Keratinocyte (primary cell): ENCODE measurements around the gene KIF21B. TPM values are rescaled to one million over a fixed set of nuclear protein-coding genes. Genes with fewer than 3 reads are reported as not detected.

Experiments used
- DNase-seq: peaks from one replicate; pipeline ENCODE4 v3.0.0-alpha.2; 2011; ENCODE audit warnings: low read depth, missing footprints, low spot score
- FAIRE-seq: peaks from 2 replicates; lab custom pipeline; 2011; peaks lifted over from hg19 to GRCh38; lab: Jason Lieb, UNC
- H2AFZ ChIP-seq: 2 replicates; pipeline ENCODE4 v1.6.0; 2012; ENCODE audit warnings: low read length, control low read depth, inconsistent platforms; ENCODE audit not compliant: control insufficient read depth
- H3K27ac ChIP-seq: 2 replicates; pipeline ENCODE4 v1.5.1; 2011; ENCODE audit warnings: low read length; ENCODE audit not compliant: control insufficient read depth, insufficient read depth
- H3K27me3 ChIP-seq: 3 replicates; pipeline ENCODE4 v1.6.0; 2011; ENCODE audit warnings: low read length; ENCODE audit not compliant: control insufficient read depth, insufficient read depth; ENCODE audit errors: extremely low read depth
- H3K36me3 ChIP-seq, 2 experiments: 2 replicates in 1 of 2; 3 replicates in 1 of 2; pipeline ENCODE4 v1.5.1; 2011; ENCODE audit warnings: low read length in 2 of 2, mild to moderate bottlenecking in 1 of 2; ENCODE audit not compliant: control insufficient read depth in 2 of 2, insufficient read depth in 2 of 2; ENCODE audit errors: extremely low read depth in 1 of 2
- H3K4me1 ChIP-seq: 3 replicates; pipeline ENCODE4 v1.5.1; 2011; ENCODE audit warnings: low read length; ENCODE audit not compliant: control insufficient read depth, insufficient read depth; ENCODE audit errors: extremely low read depth
- H3K4me2 ChIP-seq: 3 replicates; pipeline ENCODE4 v1.6.0; 2011; ENCODE audit warnings: low read depth, low read length; ENCODE audit not compliant: control insufficient read depth, insufficient read depth; ENCODE audit errors: extremely low read depth
- H3K4me3 ChIP-seq, 3 experiments: fragments of 200-600 bp in 1 of 3; sonication (generic) in 1 of 3; 2 replicates in 2 of 3; 3 replicates in 1 of 3; pipeline ENCODE4 v1.5.1; 2011 to 2016; ENCODE audit warnings: low read length in 3 of 3, mild to moderate bottlenecking in 3 of 3, control low read depth in 2 of 3, inconsistent platforms in 1 of 3, low read depth in 1 of 3, mixed read lengths in 1 of 3, mixed run types in 1 of 3, moderate library complexity in 1 of 3; ENCODE audit not compliant: control insufficient read depth in 2 of 3, insufficient read depth in 2 of 3; ENCODE audit errors: extremely low read depth in 1 of 3
- H3K79me2 ChIP-seq: 2 replicates; pipeline ENCODE4 v1.6.0; 2012; ENCODE audit warnings: low read length; ENCODE audit not compliant: control insufficient read depth, insufficient read depth
- H3K9ac ChIP-seq: 3 replicates; pipeline ENCODE4 v1.6.0; 2011; ENCODE audit warnings: low read length; ENCODE audit not compliant: control insufficient read depth, insufficient read depth; ENCODE audit errors: extremely low read depth
- H3K9me1 ChIP-seq: 3 replicates; pipeline ENCODE4 v1.6.0; 2011; ENCODE audit warnings: low read length; ENCODE audit not compliant: control insufficient read depth, insufficient read depth; ENCODE audit errors: extremely low read depth
- H3K9me3 ChIP-seq: 2 replicates; pipeline ENCODE4 v1.5.1; 2012; ENCODE audit warnings: low read depth, low read length; ENCODE audit not compliant: control insufficient read depth
- H4K20me1 ChIP-seq: 3 replicates; pipeline ENCODE4 v1.6.0; 2011; ENCODE audit warnings: low read length; ENCODE audit not compliant: control insufficient read depth, insufficient read depth; ENCODE audit errors: extremely low read depth
- EZH2 ChIP-seq: IDR thresholded peaks from one replicate; pipeline ENCODE4 v1.6.1; 2012; ENCODE audit warnings: inconsistent platforms, mild to moderate bottlenecking, low read length, moderate library complexity
- dilution Hi-C: fragments of 300-500 bp; cut with MboI; formaldehyde crosslinking; loops from one replicate; pipeline ENCODE4 v1.7.0; 2020; ENCODE audit warnings: low sequenced_read_pairs; ENCODE audit not compliant: extremely low pct_ligation_motif_present
- polyA plus RNA-seq, 5 experiments: library from polyadenylated mRNA; depleted of rRNA in 3 of 5; stranded (reverse) in 3 of 5; stranded (forward) in 1 of 5; unstranded in 1 of 5; fragments of >200 nt; gene quantifications; 1 replicate in 1 of 5; 2 replicates in 3 of 5; 3 replicates in 1 of 5; pipeline versions ENCODE4 v1.2.1 to v1.2.3, GENCODE V29; 2011 to 2012; ENCODE audit warnings: missing spikeins in 2 of 5, low read depth in 1 of 5, low replicate concordance in 1 of 5
- TF ChIP-seq, protein P1 (sequence below), 3 experiments: IDR thresholded peaks in 1 of 3; conservative IDR thresholded peaks in 1 of 3; optimal IDR thresholded peaks in 1 of 3; 2 replicates in 2 of 3; 3 replicates in 1 of 3; pipeline versions ENCODE3 to v1.5.1; 2011; ENCODE audit warnings: low read length in 3 of 3, mild to moderate bottlenecking in 3 of 3, moderate library complexity in 2 of 3, control low read depth in 1 of 3, inconsistent platforms in 1 of 3; ENCODE audit not compliant: insufficient read depth in 2 of 3; ENCODE audit errors: extremely low read depth in 1 of 3

The KIF21B gene
- polyA plus RNA-seq, 1 donor (not counting 4 experiments of a cell fraction or from before 2014, with no cell fraction given), result 0.17 TPM

DNA sequence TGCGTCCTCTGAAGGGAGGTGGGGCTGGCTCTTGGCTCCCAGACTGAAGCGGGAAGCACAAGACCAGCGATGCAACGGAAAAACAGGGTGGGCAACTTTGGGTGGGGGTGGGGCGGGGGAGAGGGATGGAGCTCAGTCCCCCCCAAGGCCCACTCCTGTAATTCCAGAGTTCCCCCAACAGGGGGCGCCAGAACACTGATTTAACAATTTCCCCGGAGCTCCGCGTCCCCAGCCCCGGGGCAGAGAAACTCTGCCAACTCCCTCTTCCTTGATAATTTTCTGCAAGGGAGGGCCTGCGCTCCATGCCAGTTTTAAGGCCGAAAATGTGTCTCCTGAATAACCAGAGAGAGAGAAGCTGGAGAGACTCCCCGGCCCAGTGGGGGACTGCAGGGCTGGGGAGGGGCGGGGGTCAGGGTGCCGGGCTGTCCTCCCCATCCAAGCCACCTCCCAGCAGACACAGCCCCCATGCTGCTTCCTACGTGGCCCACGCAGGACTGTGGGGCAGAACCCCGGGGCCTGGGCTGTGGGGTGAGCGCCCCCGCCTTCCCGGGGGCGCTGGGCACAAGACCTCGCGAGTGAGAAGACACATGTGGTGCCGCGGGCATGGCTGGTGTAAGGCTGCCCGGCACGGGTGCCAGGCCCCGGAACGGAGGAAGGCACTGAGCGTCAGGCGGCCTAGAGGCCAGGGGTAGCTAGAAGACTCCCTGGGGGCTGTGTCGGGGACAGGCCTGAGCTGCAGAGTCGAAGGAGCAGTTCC, 51.4 kb downstream of the KIF21B start:
- H3K4me2 ChIP-seq, result no peak overlapping the region
- no peaks in the 10 kb centered on the region for H4K20me1 ChIP-seq
- H3K4me3 ChIP-seq, result no peak overlapping the region
- no peak overlapping the region for H3K9ac ChIP-seq
- no peak overlapping the region for H2AFZ ChIP-seq
- no peaks in the 10 kb centered on the region for H3K9me1 ChIP-seq
- dilution Hi-C loops, result no loop called here
- TF ChIP-seq, protein P1, sequence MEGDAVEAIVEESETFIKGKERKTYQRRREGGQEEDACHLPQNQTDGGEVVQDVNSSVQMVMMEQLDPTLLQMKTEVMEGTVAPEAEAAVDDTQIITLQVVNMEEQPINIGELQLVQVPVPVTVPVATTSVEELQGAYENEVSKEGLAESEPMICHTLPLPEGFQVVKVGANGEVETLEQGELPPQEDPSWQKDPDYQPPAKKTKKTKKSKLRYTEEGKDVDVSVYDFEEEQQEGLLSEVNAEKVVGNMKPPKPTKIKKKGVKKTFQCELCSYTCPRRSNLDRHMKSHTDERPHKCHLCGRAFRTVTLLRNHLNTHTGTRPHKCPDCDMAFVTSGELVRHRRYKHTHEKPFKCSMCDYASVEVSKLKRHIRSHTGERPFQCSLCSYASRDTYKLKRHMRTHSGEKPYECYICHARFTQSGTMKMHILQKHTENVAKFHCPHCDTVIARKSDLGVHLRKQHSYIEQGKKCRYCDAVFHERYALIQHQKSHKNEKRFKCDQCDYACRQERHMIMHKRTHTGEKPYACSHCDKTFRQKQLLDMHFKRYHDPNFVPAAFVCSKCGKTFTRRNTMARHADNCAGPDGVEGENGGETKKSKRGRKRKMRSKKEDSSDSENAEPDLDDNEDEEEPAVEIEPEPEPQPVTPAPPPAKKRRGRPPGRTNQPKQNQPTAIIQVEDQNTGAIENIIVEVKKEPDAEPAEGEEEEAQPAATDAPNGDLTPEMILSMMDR (optimal IDR thresholded peaks at IDR 0.05 in 1 of 3, IDR thresholded peaks at IDR 0.05 in 1 of 3, conservative IDR thresholded peaks at IDR 0.05 in 1 of 3; ENCODE audit: extremely low read depth in 1 of 3, insufficient read depth in 2 of 3, low read length in 3 of 3), result peak; percentile 62 to 75 (median 70)
- TF ChIP-seq EZH2, result no peak
- no peaks in the 10 kb centered on the region for H3K79me2 ChIP-seq
- DNase-seq (no peak), FAIRE-seq (no peak)
- no peaks in the 10 kb centered on the region for H3K4me1 ChIP-seq
- no peaks in the 10 kb centered on the region for H3K9me3 ChIP-seq
- no peaks in the 10 kb centered on the region for H3K27me3 ChIP-seq
- H3K36me3 ChIP-seq, result no peaks in the 10 kb centered on the region
- H3K27ac ChIP-seq, result no peak overlapping the region

DNA sequence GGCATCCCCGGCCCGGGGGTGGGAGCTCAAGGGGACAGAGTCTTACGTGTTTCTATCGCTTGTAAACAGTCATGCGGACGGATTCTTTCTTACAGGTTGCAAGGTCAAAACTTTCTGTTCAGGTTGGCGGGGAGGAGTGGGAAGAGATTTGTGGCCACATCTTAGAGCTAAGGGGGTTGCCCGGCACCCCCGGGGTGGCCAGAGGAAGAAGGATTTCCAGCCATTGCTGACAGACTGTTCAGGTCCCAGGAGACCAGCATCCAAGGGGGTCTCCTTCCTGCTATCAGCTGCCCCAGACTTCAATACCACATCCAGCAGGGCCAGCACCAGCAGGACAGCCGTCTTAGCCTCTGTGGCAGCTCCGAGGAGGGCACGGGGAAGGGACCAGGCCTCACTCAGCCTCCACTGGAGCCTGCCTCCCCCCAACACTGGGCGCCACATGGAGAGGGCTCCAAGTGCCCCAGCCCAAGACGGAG, 52.0 kb downstream of the KIF21B start:
- dilution Hi-C loops, result no loop called here
- no peaks in the 10 kb centered on the region for H3K36me3 ChIP-seq
- no peaks in the 10 kb centered on the region for H3K9me1 ChIP-seq
- no peaks in the 10 kb centered on the region for H3K79me2 ChIP-seq
- H3K9me3 ChIP-seq, result no peaks in the 10 kb centered on the region
- FAIRE-seq (no peak), DNase-seq (no peak)
- no peak for TF ChIP-seq EZH2
- TF ChIP-seq, protein P1 (optimal IDR thresholded peaks at IDR 0.05 in 1 of 3, IDR thresholded peaks at IDR 0.05 in 1 of 3, conservative IDR thresholded peaks at IDR 0.05 in 1 of 3; ENCODE audit: extremely low read depth in 1 of 3, insufficient read depth in 2 of 3, low read length in 3 of 3), result no peak
- no peak overlapping the region for H3K9ac ChIP-seq
- H4K20me1 ChIP-seq, result no peaks in the 10 kb centered on the region
- H3K4me2 ChIP-seq, result no peak overlapping the region
- no peaks in the 10 kb centered on the region for H3K27me3 ChIP-seq
- no peaks in the 10 kb centered on the region for H3K4me1 ChIP-seq
- H3K27ac ChIP-seq, result no peak overlapping the region
- H3K4me3 ChIP-seq, result no peak overlapping the region
- H2AFZ ChIP-seq, result no peak overlapping the region
